GM12878 (cell line): ENCODE results near the gene FBN2. TPM values are rescaled to one million over a fixed set of nuclear protein-coding genes. Genes with fewer than 3 reads are reported as not detected.

Source experiments
- ATAC-seq: fragments of 200-7000 bp; cut with Tn5 transposase; 3 replicates; pipeline ENCODE4 v1.9.1; 2020; ENCODE audit warnings: mild to moderate bottlenecking, moderate library complexity
- BruUV-seq: library from RNA; stranded (reverse); fragments of 400-500 nt; replicated peaks from 2 replicates; lab custom pipeline; 2021; lab: Mats Ljungman, UMichigan
- CTCF ChIA-PET: fragments of 300-600 bp; sonication (Branson Sonifier 250); formaldehyde crosslinking; extraction: SDS; loops from one replicate; lab custom pipeline; 2021; ENCODE audit warnings: inconsistent platforms; lab: Yijun Ruan, JAX
- POLR2A ChIA-PET: fragments of 350-600 bp; formaldehyde crosslinking; extraction: SDS; loops from one replicate; lab custom pipeline; 2021; ENCODE audit warnings: inconsistent platforms; lab: Charles Lee
- RAD21 ChIA-PET: fragments of 300-600 bp; sonication (Branson Sonifier 250); formaldehyde crosslinking; loops from one replicate; lab custom pipeline; 2023; ENCODE audit warnings: antibody characterized with exemption; ENCODE audit not compliant: unreplicated experiment; lab: Charles Lee
- SMC1A ChIA-PET: fragments of 300-600 bp; sonication (Branson Sonifier 250); formaldehyde crosslinking; loops from one replicate; lab custom pipeline; 2023; ENCODE audit not compliant: unreplicated experiment, uncharacterized antibody; lab: Charles Lee
- DNase-seq: peaks from one replicate; pipeline ENCODE4 v3.0.0-alpha.2; 2011; ENCODE audit warnings: low read depth, low spot score
- FAIRE-seq: peaks from 3 replicates; lab custom pipeline; 2011; peaks lifted over from hg19 to GRCh38; lab: Jason Lieb, UNC
- H2AFZ ChIP-seq: 2 replicates; pipeline ENCODE4 v1.6.0; 2011; ENCODE audit warnings: low read depth, low read length, control low read depth; ENCODE audit not compliant: control insufficient read depth
- H3K27ac ChIP-seq: 2 replicates; pipeline ENCODE4 v1.5.1; 2011; ENCODE audit warnings: control low read depth; ENCODE audit not compliant: control insufficient read depth, insufficient read depth
- H3K27me3 ChIP-seq, 2 experiments: replicated peaks in 1 of 2; 2 replicates each; pipeline versions ENCODE4 v1.6.0 to v1.6.1; 2011; ENCODE audit warnings: low read length in 1 of 2; ENCODE audit not compliant: control insufficient read depth in 2 of 2, insufficient read depth in 2 of 2
- H3K36me3 ChIP-seq, 2 experiments: 2 replicates each; pipeline ENCODE4 v1.5.1; 2011; ENCODE audit warnings: low read length in 1 of 2; ENCODE audit not compliant: control insufficient read depth in 2 of 2, insufficient read depth in 2 of 2
- H3K4me1 ChIP-seq: 2 replicates; pipeline ENCODE4 v1.6.1; 2011; ENCODE audit warnings: mild to moderate bottlenecking, low read length, moderate library complexity, mixed read lengths; ENCODE audit not compliant: control insufficient read depth, insufficient read depth
- H3K4me2 ChIP-seq: 2 replicates; pipeline ENCODE4 v1.6.0; 2011; ENCODE audit warnings: control low read depth; ENCODE audit not compliant: control insufficient read depth, insufficient read depth
- H3K4me3 ChIP-seq: fragments of 200-600 bp; sonication (generic); 2 replicates; pipeline ENCODE4 v1.5.1; 2016
- H3K79me2 ChIP-seq: 2 replicates; pipeline ENCODE4 v1.6.0; 2011; ENCODE audit warnings: low read length; ENCODE audit not compliant: control insufficient read depth, insufficient read depth
- H3K9ac ChIP-seq: 2 replicates; pipeline ENCODE4 v1.8.0; 2011; ENCODE audit warnings: low read length, control low read depth, mixed read lengths; ENCODE audit not compliant: control insufficient read depth, insufficient read depth
- H3K9me3 ChIP-seq: replicated peaks from 3 replicates; pipeline ENCODE4 v1.5.1; 2011; ENCODE audit warnings: mild to moderate bottlenecking, low read length; ENCODE audit not compliant: control insufficient read depth, insufficient read depth
- H4K20me1 ChIP-seq: 2 replicates; pipeline ENCODE4 v1.6.0; 2011; ENCODE audit not compliant: control insufficient read depth, insufficient read depth
- BRCA1 ChIP-seq: IDR thresholded peaks from 2 replicates; pipeline ENCODE4 v1.6.1; 2011; ENCODE audit warnings: low read depth, low read length, improper control_type of control experiment
- HDAC6 ChIP-seq: fragments of 200-600 bp; sonication (generic); IDR thresholded peaks from one replicate; pipeline ENCODE4 v1.8.0; 2017; ENCODE audit warnings: antibody characterized with exemption; ENCODE audit not compliant: unreplicated experiment
- MEF2A ChIP-seq: IDR thresholded peaks from 2 replicates; pipeline ENCODE4 v1.6.1; 2011; ENCODE audit warnings: low read depth, mild to moderate bottlenecking, low read length, moderate library complexity; ENCODE audit not compliant: insufficient read depth
- NFXL1 ChIP-seq: fragments of 450-650 bp; IDR thresholded peaks from 2 replicates; pipeline ENCODE4 v1.6.1; 2017; ENCODE audit warnings: antibody characterized with exemption, mild to moderate bottlenecking, borderline replicate concordance
- SKIL ChIP-seq: fragments of 450-650 bp; IDR thresholded peaks from 2 replicates; pipeline ENCODE4 v1.6.1; 2017; ENCODE audit warnings: mild to moderate bottlenecking, low read depth, inconsistent platforms; ENCODE audit not compliant: poor library complexity, severe bottlenecking
- SUZ12 ChIP-seq: fragments of 200-600 bp; sonication (generic); IDR thresholded peaks from one replicate; pipeline ENCODE4 v1.6.1; 2018; ENCODE audit warnings: antibody characterized with exemption, mild to moderate bottlenecking; ENCODE audit not compliant: unreplicated experiment
- USF2 ChIP-seq: IDR thresholded peaks from 2 replicates; pipeline ENCODE4 v1.6.1; 2011; ENCODE audit warnings: low read depth, low read length, improper control_type of control experiment, borderline replicate concordance
- WGBS: methylation state at CpG from one replicate; pipeline ENCODE4 v1.1.6; 2016; ENCODE audit warnings: low lambda C conversion rate; ENCODE audit not compliant: insufficient replicate concordance, insufficient coverage; ENCODE audit errors: missing lambda C conversion rate; 5-methylcytosine and 5-hydroxymethylcytosine counted together
- in situ Hi-C: fragments of 300-500 bp; cut with MboI; formaldehyde crosslinking; loops from 9 replicates; pipeline ENCODE4 v1.14.3; 2018; ENCODE audit warnings: mixed read lengths
- intact Hi-C: fragments of 100-400 bp; cut with micrococcal nuclease; formaldehyde crosslinking; loops from one replicate; pipeline ENCODE4 v1.14.2; 2022; ENCODE audit not compliant: unreplicated experiment
- polyA plus RNA-seq, 11 experiments: library from polyadenylated mRNA; depleted of rRNA in 4 of 11; unstranded in 6 of 11; stranded (reverse) in 5 of 11; fragments of >200 nt; fragmentation: Nextera tagmentation in 4 of 11; fragmentation: Illumina TruSeq in 1 of 11; extraction: Ambion mirVana in 4 of 11; extraction: Trizol in 1 of 11; gene quantifications; 1 replicate in 1 of 11; 2 replicates in 10 of 11; pipeline versions ENCODE4 v1.2.1 to v1.2.3, GENCODE V29; 2011 to 2016; ENCODE audit warnings: inconsistent platforms in 2 of 11, missing spikeins in 2 of 11, low read depth in 1 of 11
- total RNA-seq, 4 experiments: library from RNA; depleted of rRNA in 3 of 4; stranded (reverse); fragments of >200 nt in 3 of 4; fragmentation: Illumina TruSeq in 1 of 4; extraction: Trizol in 1 of 4; gene quantifications; 2 replicates each; pipeline versions ENCODE4 v1.2.1 to v1.2.3, GENCODE V29; 2013 to 2021
- TF ChIP-seq, protein P1 (sequence below): IDR thresholded peaks from 2 replicates; pipeline ENCODE4 v1.6.1; 2012; ENCODE audit warnings: low read length, inconsistent platforms
- TF ChIP-seq, protein P2 (sequence below): IDR thresholded peaks from 2 replicates; pipeline ENCODE4 v1.6.1; 2011; ENCODE audit warnings: borderline replicate concordance, low read depth, mild to moderate bottlenecking, moderate library complexity, low read length; ENCODE audit not compliant: insufficient read depth, poor library complexity, severe bottlenecking

FBN2 gene
- total and polyA plus RNA-seq, 10 of the 15 experiments (the other 5 are each of a cell fraction or from before 2014, with no cell fraction given), result 0.01 to 0.98 (median 0.10) TPM; not detected in 3

GRCh38 chr5:128276537-128277216, 261.4 kb downstream of the FBN2 start (continued):
- TF ChIP-seq, protein P1, sequence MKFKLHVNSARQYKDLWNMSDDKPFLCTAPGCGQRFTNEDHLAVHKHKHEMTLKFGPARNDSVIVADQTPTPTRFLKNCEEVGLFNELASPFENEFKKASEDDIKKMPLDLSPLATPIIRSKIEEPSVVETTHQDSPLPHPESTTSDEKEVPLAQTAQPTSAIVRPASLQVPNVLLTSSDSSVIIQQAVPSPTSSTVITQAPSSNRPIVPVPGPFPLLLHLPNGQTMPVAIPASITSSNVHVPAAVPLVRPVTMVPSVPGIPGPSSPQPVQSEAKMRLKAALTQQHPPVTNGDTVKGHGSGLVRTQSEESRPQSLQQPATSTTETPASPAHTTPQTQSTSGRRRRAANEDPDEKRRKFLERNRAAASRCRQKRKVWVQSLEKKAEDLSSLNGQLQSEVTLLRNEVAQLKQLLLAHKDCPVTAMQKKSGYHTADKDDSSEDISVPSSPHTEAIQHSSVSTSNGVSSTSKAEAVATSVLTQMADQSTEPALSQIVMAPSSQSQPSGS, result no peak
- TF ChIP-seq SKIL (no peak), BRCA1 (no peak), NFXL1 (no peak), HDAC6 (no peak)

DNA sequence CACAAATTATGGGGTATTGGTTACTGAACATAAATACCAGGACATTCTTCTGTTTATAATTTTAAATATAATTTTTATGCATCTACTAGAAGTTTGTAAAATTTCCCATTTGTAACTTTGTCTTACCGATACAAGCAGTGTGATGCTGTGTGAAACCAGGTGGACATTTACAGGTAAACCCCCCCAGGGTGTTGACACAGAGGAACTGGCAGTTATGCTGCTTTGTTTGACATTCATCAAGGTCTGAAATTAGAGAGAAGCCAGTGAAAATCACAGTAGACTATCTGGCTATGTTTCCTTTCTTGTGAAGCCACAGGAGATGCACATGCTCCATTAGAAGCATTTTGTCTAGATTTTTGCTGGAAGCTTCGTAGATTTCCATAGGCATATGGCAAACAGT, 263.6 kb downstream of the FBN2 start:
- intact Hi-C loops (no loop called here), in situ Hi-C loops (no loop called here)
- H3K27ac ChIP-seq, result no peak overlapping the region
- ChIA-PET SMC1A (interaction anchor here (0.5 to 1.4 kb wide), 2 partner anchors 10 to 11 kb away, joined by 3 to 4 read pairs; no protein-coding TSS in a partner anchor), CTCF (no interaction called here), RAD21 (no interaction called here), POLR2A (interaction anchor here (0.7 kb wide), 1 partner anchor 129 kb away, joined by 5 read pairs; no protein-coding TSS in a partner anchor)
- BruUV-seq, result no TSS peak
- no peaks in the 10 kb centered on the region for H3K27me3 ChIP-seq
- ATAC-seq, result no peak
- H3K4me3 ChIP-seq, result no peak overlapping the region
- no peaks in the 10 kb centered on the region for H3K9me3 ChIP-seq
- no peak overlapping the region for H3K4me2 ChIP-seq
- 43% methylated on average over 2 of the region's 2 CpGs for WGBS
- H3K4me1 ChIP-seq, result no peaks in the 10 kb centered on the region
- no peak overlapping the region for H3K9ac ChIP-seq
- H4K20me1 ChIP-seq, result no peaks in the 10 kb centered on the region
- no peak overlapping the region for H2AFZ ChIP-seq
- no peaks in the 10 kb centered on the region for H3K79me2 ChIP-seq
- DNase-seq, result no peak
- no peak for FAIRE-seq
- no peaks in the 10 kb centered on the region for H3K36me3 ChIP-seq
- no peak for TF ChIP-seq SUZ12
- TF ChIP-seq MEF2A, result no peak
- TF ChIP-seq, protein P2, sequence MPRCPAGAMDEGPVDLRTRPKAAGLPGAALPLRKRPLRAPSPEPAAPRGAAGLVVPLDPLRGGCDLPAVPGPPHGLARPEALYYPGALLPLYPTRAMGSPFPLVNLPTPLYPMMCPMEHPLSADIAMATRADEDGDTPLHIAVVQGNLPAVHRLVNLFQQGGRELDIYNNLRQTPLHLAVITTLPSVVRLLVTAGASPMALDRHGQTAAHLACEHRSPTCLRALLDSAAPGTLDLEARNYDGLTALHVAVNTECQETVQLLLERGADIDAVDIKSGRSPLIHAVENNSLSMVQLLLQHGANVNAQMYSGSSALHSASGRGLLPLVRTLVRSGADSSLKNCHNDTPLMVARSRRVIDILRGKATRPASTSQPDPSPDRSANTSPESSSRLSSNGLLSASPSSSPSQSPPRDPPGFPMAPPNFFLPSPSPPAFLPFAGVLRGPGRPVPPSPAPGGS, result no peak
- no peak for TF ChIP-seq USF2
